K562 (cell line): ENCODE measurements around the gene MDFIC2.

Experiments
- RCOR1 ChIP-seq, 2 experiments: IDR thresholded peaks; 2 replicates each; pipeline ENCODE4 v1.6.1; 2012; ENCODE audit warnings: low read depth in 2 of 2, low read length in 2 of 2, borderline replicate concordance in 1 of 2, improper control_type of control experiment in 1 of 2
- TF ChIP-seq, protein P1 (sequence below), 3 experiments: IDR thresholded peaks in 2 of 3; conservative IDR thresholded peaks in 1 of 3; 2 replicates each; pipeline ENCODE4 v1.5.1; 2011 to 2012; ENCODE audit warnings: low read length in 3 of 3, mild to moderate bottlenecking in 3 of 3, control low read depth in 2 of 3, improper control_type of control experiment in 1 of 3, inconsistent platforms in 1 of 3, low read depth in 1 of 3, mixed read lengths in 1 of 3, moderate library complexity in 1 of 3; ENCODE audit not compliant: insufficient read depth in 2 of 3

DNA sequence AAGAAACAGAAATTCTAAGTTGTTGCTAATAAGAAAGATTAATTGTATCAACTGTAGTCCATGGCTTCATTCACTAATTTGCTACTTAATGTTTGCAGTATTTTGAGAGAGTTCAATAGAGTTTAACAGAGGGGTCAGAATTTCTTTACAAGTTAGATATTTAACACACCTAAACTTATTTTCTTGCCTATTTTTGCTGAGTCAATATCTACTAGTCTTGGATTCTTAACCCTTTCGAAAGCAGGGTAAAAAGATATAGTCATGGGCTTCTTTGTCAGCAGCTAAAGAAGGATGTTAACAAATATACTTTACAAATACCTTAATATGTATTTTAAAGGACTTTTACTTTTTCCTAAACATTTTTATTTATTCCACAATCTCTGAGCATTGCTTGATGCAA, 155.6 kb downstream of the MDFIC2 start:
- no peak for TF ChIP-seq RCOR1 (IDR thresholded peaks at IDR 0.05; ENCODE audit: borderline replicate concordance in 1 of 2, low read depth in 2 of 2, low read length in 2 of 2)
- TF ChIP-seq, protein P1, sequence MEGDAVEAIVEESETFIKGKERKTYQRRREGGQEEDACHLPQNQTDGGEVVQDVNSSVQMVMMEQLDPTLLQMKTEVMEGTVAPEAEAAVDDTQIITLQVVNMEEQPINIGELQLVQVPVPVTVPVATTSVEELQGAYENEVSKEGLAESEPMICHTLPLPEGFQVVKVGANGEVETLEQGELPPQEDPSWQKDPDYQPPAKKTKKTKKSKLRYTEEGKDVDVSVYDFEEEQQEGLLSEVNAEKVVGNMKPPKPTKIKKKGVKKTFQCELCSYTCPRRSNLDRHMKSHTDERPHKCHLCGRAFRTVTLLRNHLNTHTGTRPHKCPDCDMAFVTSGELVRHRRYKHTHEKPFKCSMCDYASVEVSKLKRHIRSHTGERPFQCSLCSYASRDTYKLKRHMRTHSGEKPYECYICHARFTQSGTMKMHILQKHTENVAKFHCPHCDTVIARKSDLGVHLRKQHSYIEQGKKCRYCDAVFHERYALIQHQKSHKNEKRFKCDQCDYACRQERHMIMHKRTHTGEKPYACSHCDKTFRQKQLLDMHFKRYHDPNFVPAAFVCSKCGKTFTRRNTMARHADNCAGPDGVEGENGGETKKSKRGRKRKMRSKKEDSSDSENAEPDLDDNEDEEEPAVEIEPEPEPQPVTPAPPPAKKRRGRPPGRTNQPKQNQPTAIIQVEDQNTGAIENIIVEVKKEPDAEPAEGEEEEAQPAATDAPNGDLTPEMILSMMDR (IDR thresholded peaks at IDR 0.05 in 2 of 3, conservative IDR thresholded peaks at IDR 0.05 in 1 of 3; ENCODE audit: insufficient read depth in 2 of 3, low read depth in 1 of 3, low read length in 3 of 3), result no peak
